ENCODE measurements around the gene NRXN3. TPM values are rescaled to one million over a fixed set of nuclear protein-coding genes. Genes with fewer than 3 reads are reported as not detected.

Gene NRXN3
- total RNA-seq, 2 experiments from 2014 or later, result not detected

GRCh38 chr14:79914595-79914994 lies 1744.4 kb downstream of the NRXN3 start:
- Histone ChIP-seq H3K27ac (ENCODE audit: low read depth, low read length, poor library complexity, severe bottlenecking) (no peak overlapping the region), H3K9me3 (ENCODE audit: low read length) (no peaks in the 10 kb centered on the region), H4K20me1 (ENCODE audit: insufficient read depth, low read length) (no peaks in the 10 kb centered on the region), H3K9me2 (ENCODE audit: insufficient read depth, low read length) (no peaks in the 10 kb centered on the region), H3K79me2 (ENCODE audit: insufficient read depth, low read depth, low read length) (no peaks in the 10 kb centered on the region), H3K4me3 (ENCODE audit: low read depth, low read length, poor library complexity, severe bottlenecking) (no peak overlapping the region), H3K4me1 (ENCODE audit: insufficient read depth, low read length, poor library complexity, severe bottlenecking) (no peaks in the 10 kb centered on the region), H2AFZ (ENCODE audit: low read length) (no peak overlapping the region), H3K4me2 (ENCODE audit: low read length) (no peak overlapping the region), H3K36me3 (ENCODE audit: insufficient read depth, low read length) (no peaks in the 10 kb centered on the region)
- POLR2A ChIA-PET, result interaction anchor here (0.6 to 0.7 kb wide), 2 partner anchors 38 to 1620 kb away, joined by 3 read pairs; no protein-coding TSS in a partner anchor
- intact Hi-C loops (cut with micrococcal nuclease; ENCODE audit: unreplicated experiment), result no loop called here
- no peak for TF ChIP-seq EZH2phosphoT487 (IDR thresholded peaks at IDR 0.05; ENCODE audit: borderline replicate concordance, low read depth, low read length)
- no peak for TF ChIP-seq CTCF (conservative IDR thresholded peaks at IDR 0.05; ENCODE audit: low read length)
- DNase-seq (ENCODE audit: low spot score), result no peak
- no TSS peak for BruUV-seq (replicated peaks)
- CTCF ChIA-PET (ENCODE audit: unreplicated experiment), result no interaction called here

- Histone ChIP-seq H3K9me3 (ENCODE audit: low read length) (no peaks in the 10 kb centered on the region), H3K4me3 (ENCODE audit: low read depth, low read length, poor library complexity, severe bottlenecking) (no peak overlapping the region), H3K27ac (ENCODE audit: low read depth, low read length, poor library complexity, severe bottlenecking) (no peak overlapping the region), H4K20me1 (ENCODE audit: insufficient read depth, low read length) (no peaks in the 10 kb centered on the region), H3K79me2 (ENCODE audit: insufficient read depth, low read depth, low read length) (no peaks in the 10 kb centered on the region), H2AFZ (ENCODE audit: low read length) (no peak overlapping the region), H3K36me3 (ENCODE audit: insufficient read depth, low read length) (no peaks in the 10 kb centered on the region), H3K4me1 (ENCODE audit: insufficient read depth, low read length, poor library complexity, severe bottlenecking) (no peaks in the 10 kb centered on the region), H3K4me2 (ENCODE audit: low read length) (no peak overlapping the region), H3K9me2 (ENCODE audit: insufficient read depth, low read length) (no peaks in the 10 kb centered on the region)
- CTCF ChIA-PET (ENCODE audit: unreplicated experiment), result no interaction called here
- intact Hi-C loops (cut with micrococcal nuclease; ENCODE audit: unreplicated experiment), result no loop called here
- TF ChIP-seq EZH2phosphoT487 (IDR thresholded peaks at IDR 0.05; ENCODE audit: borderline replicate concordance, low read depth, low read length), result no peak
- no peak for TF ChIP-seq CTCF (conservative IDR thresholded peaks at IDR 0.05; ENCODE audit: low read length)
- POLR2A ChIA-PET, result interaction anchor here (0.7 to 1.1 kb wide), 2 partner anchors 8 to 1621 kb away, joined by 3 to 5 read pairs; no protein-coding TSS in a partner anchor
- DNase-seq (ENCODE audit: low spot score), result no peak
- BruUV-seq (replicated peaks), result no TSS peak
Measured at GRCh38 chr14:79915406-79915805, 1745.2 kb downstream of the NRXN3 start.

GRCh38 chr14:79916281-79916680 lies 1746.1 kb downstream of the NRXN3 start:
- TF ChIP-seq EZH2phosphoT487 (IDR thresholded peaks at IDR 0.05; ENCODE audit: borderline replicate concordance, low read depth, low read length), result no peak
- no peak for TF ChIP-seq CTCF (conservative IDR thresholded peaks at IDR 0.05; ENCODE audit: low read length)

More at GRCh38 chr14:79916281-79916680, 1746.1 kb downstream of the NRXN3 start:
- no peak for DNase-seq (ENCODE audit: low spot score)
- Histone ChIP-seq H3K4me2 (ENCODE audit: low read length) (no peak overlapping the region), H3K79me2 (ENCODE audit: insufficient read depth, low read depth, low read length) (no peaks in the 10 kb centered on the region), H3K4me3 (ENCODE audit: low read depth, low read length, poor library complexity, severe bottlenecking) (no peak overlapping the region), H3K9me3 (ENCODE audit: low read length) (no peaks in the 10 kb centered on the region), H3K9me2 (ENCODE audit: insufficient read depth, low read length) (no peaks in the 10 kb centered on the region), H3K4me1 (ENCODE audit: insufficient read depth, low read length, poor library complexity, severe bottlenecking) (no peaks in the 10 kb centered on the region), H3K27ac (ENCODE audit: low read depth, low read length, poor library complexity, severe bottlenecking) (no peak overlapping the region), H2AFZ (ENCODE audit: low read length) (no peak overlapping the region), H4K20me1 (ENCODE audit: insufficient read depth, low read length) (no peaks in the 10 kb centered on the region), H3K36me3 (ENCODE audit: insufficient read depth, low read length) (no peaks in the 10 kb centered on the region)
- CTCF ChIA-PET (ENCODE audit: unreplicated experiment), result no interaction called here
- intact Hi-C loops (cut with micrococcal nuclease; ENCODE audit: unreplicated experiment), result no loop called here
- POLR2A ChIA-PET, result interaction anchor here (0.9 to 1.1 kb wide), 2 partner anchors 9 to 61 kb away, joined by 3 to 5 read pairs; no protein-coding TSS in a partner anchor
- BruUV-seq (replicated peaks), result no TSS peak
